ENCODE measurements around the gene ABI3BP.
"Not testable (repeated sequence)": the region's sequence is repeated elsewhere in the genome, so short reads cannot be mapped to it uniquely, and the experiment has no call there.

Gene ABI3BP

GRCh38 chr3:100993309-100993708 is at the start of gene ABI3BP:
ABI3BP (minus strand) TSS chr3:100993421; CDS start chr3:100993384, 37 bp downstream.
- peak; percentile 77 for DNase-seq (ENCODE audit: low read depth)
- H3K4me3 ChIP-seq (ENCODE audit: low read depth, low read length), result peak within 1 kb of the TSS; percentile 50

GRCh38 chr3:101039285-101039684 is 46.1 kb upstream of the ABI3BP start:
- no peak for DNase-seq (ENCODE audit: low read depth)
- H3K4me3 ChIP-seq (ENCODE audit: low read depth, low read length), result no peak overlapping the region

GRCh38 chr3:101038880-101039279 is 45.7 kb upstream of the ABI3BP start:
- peak; percentile 43 for DNase-seq (ENCODE audit: low read depth)
- H3K4me3 ChIP-seq (ENCODE audit: low read depth, low read length), result no peak overlapping the region

- H3K4me3 ChIP-seq (ENCODE audit: low read depth, low read length), result no peak overlapping the region
- no peak for DNase-seq (ENCODE audit: low read depth)
Measured at GRCh38 chr3:101038393-101038792, 45.2 kb upstream of the ABI3BP start.

- no peak overlapping the region for H3K4me3 ChIP-seq (ENCODE audit: low read depth, low read length)
- no peak for DNase-seq (ENCODE audit: low read depth)
Measured at GRCh38 chr3:101037613-101038012, 44.4 kb upstream of the ABI3BP start.

GRCh38 chr3:101036676-101037075 is 43.5 kb upstream of the ABI3BP start:
- no peak for DNase-seq (ENCODE audit: low read depth)
- H3K4me3 ChIP-seq (ENCODE audit: low read depth, low read length), result no peak overlapping the region

GRCh38 chr3:101036213-101036618 is 43.0 kb upstream of the ABI3BP start:
- H3K4me3 ChIP-seq (ENCODE audit: low read depth, low read length), result no peak overlapping the region
- peak; percentile 95 for DNase-seq (ENCODE audit: low read depth)

- no peak for DNase-seq (ENCODE audit: low read depth)
- H3K4me3 ChIP-seq (ENCODE audit: low read depth, low read length), result no peak overlapping the region
Measured at GRCh38 chr3:101027286-101027685, 34.1 kb upstream of the ABI3BP start.

GRCh38 chr3:101026881-101027280 is 33.7 kb upstream of the ABI3BP start:
- H3K4me3 ChIP-seq (ENCODE audit: low read depth, low read length), result no peak overlapping the region
- no peak for DNase-seq (ENCODE audit: low read depth)

GRCh38 chr3:101026244-101026643 is 33.0 kb upstream of the ABI3BP start:
- no peak for DNase-seq (ENCODE audit: low read depth)
- H3K4me3 ChIP-seq (ENCODE audit: low read depth, low read length), result no peak overlapping the region

- DNase-seq (ENCODE audit: low read depth), result no peak
- no peak overlapping the region for H3K4me3 ChIP-seq (ENCODE audit: low read depth, low read length)
Measured at GRCh38 chr3:101020351-101021015, 27.3 kb upstream of the ABI3BP start.

GRCh38 chr3:101017017-101017416 is 23.8 kb upstream of the ABI3BP start:
- no peak for DNase-seq (ENCODE audit: low read depth)
- H3K4me3 ChIP-seq (ENCODE audit: low read depth, low read length), result no peak overlapping the region

- not testable (repeated sequence) for DNase-seq (ENCODE audit: low read depth); H3K4me3 ChIP-seq (ENCODE audit: low read depth, low read length)
Measured at GRCh38 chr3:101012312-101012711, 19.1 kb upstream of the ABI3BP start.

- H3K4me3 ChIP-seq (ENCODE audit: low read depth, low read length), result no peak overlapping the region
- DNase-seq (ENCODE audit: low read depth), result no peak
Measured at GRCh38 chr3:101011136-101011535, 17.9 kb upstream of the ABI3BP start.

GRCh38 chr3:101010296-101010695 is 17.1 kb upstream of the ABI3BP start:
- peak; percentile 50 for DNase-seq (ENCODE audit: low read depth)
- H3K4me3 ChIP-seq (ENCODE audit: low read depth, low read length), result no peak overlapping the region

GRCh38 chr3:101009386-101009785 is 16.2 kb upstream of the ABI3BP start:
- no peak overlapping the region for H3K4me3 ChIP-seq (ENCODE audit: low read depth, low read length)
- no peak for DNase-seq (ENCODE audit: low read depth)

- no peak overlapping the region for H3K4me3 ChIP-seq (ENCODE audit: low read depth, low read length)
- DNase-seq (ENCODE audit: low read depth), result no peak
Measured at GRCh38 chr3:100999160-100999559, 5.9 kb upstream of the ABI3BP start.

- no peak overlapping the region for H3K4me3 ChIP-seq (ENCODE audit: low read depth, low read length)
- DNase-seq (ENCODE audit: low read depth), result no peak
Measured at GRCh38 chr3:100994809-100995208, 1.6 kb upstream of the ABI3BP start.

GRCh38 chr3:100994187-100994586 is 966 bp upstream of the ABI3BP start:
- DNase-seq (ENCODE audit: low read depth), result no peak
- no peak overlapping the region for H3K4me3 ChIP-seq (ENCODE audit: low read depth, low read length)

GRCh38 chr3:100992231-100993012 is 799 bp downstream of the ABI3BP start:
- no peak for DNase-seq (ENCODE audit: low read depth)
- peak overlapping the region; percentile 50 for H3K4me3 ChIP-seq (ENCODE audit: low read depth, low read length)

GRCh38 chr3:100988080-100988479 is 5.1 kb downstream of the ABI3BP start:
- DNase-seq (ENCODE audit: low read depth), result no peak
- no peak overlapping the region for H3K4me3 ChIP-seq (ENCODE audit: low read depth, low read length)

Measured in skeletal muscle cell (primary cell).